ENCODE results near the gene ACSS2. TPM values are rescaled to one million over a fixed set of nuclear protein-coding genes. Genes with fewer than 3 reads are reported as not detected.

Gene ACSS2
- total and polyA plus RNA-seq, 8 donors: 12.2 to 42.5 (median 21.3) TPM

DNA sequence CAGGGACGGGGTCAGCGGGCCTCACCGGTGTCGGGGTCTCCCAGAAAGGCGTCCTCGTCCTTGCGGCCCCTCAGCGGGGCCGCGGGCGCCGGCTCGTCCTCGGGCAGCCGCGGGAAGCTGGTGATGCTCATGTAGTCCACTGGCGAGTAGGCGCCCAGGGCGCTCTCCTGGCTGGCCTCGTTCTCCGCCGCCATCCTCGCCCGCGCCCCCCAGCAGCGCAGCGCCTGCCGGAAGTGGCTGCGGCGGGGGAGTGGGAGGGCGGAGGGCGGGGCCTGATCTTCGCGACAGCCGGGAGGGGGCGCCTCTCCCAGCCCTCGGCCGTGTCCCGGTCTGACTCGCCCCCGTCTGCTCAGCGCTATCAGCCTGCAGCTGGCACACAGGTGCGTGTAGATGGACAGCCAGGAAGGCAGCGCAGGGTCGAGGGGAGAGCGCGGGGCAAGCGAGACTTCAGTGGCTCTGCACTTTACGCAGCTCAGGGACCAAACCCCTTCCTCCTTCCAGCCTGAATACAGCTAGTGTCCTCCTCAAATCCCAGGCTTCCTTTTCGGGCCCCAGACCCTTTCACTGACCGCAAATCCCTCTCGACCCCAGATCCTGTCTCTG is 3.7 kb upstream of the ACSS2 start, which contains the start of gene GGT7:
GGT7 (minus strand) TSS at position 235 of the 603 bp plus-strand sequence; CDS start at position 194, 41 bp downstream.
- peak within 1 kb of the TSS; percentile 42 to 56 (median 49) for H3K27ac ChIP-seq
- FAIRE-seq (no peak), ATAC-seq (peak; percentile 64 to 80 (median 72)), DNase-seq (peak; percentile 81 to 95 (median 89))
- TF ChIP-seq, protein P1, sequence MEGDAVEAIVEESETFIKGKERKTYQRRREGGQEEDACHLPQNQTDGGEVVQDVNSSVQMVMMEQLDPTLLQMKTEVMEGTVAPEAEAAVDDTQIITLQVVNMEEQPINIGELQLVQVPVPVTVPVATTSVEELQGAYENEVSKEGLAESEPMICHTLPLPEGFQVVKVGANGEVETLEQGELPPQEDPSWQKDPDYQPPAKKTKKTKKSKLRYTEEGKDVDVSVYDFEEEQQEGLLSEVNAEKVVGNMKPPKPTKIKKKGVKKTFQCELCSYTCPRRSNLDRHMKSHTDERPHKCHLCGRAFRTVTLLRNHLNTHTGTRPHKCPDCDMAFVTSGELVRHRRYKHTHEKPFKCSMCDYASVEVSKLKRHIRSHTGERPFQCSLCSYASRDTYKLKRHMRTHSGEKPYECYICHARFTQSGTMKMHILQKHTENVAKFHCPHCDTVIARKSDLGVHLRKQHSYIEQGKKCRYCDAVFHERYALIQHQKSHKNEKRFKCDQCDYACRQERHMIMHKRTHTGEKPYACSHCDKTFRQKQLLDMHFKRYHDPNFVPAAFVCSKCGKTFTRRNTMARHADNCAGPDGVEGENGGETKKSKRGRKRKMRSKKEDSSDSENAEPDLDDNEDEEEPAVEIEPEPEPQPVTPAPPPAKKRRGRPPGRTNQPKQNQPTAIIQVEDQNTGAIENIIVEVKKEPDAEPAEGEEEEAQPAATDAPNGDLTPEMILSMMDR (IDR thresholded peaks at IDR 0.05): peak; percentile 46 to 61 (median 56)
- peak within 1 kb of the TSS; percentile 39 to 79 (median 67) for H3K4me3 ChIP-seq
- no peaks in the 10 kb centered on the region for H3K27me3 ChIP-seq
- peaks cover 0 to 17% (median 6%) of the 10 kb centered on the region in 3 donors for H3K4me1 ChIP-seq
- no peaks in the 10 kb centered on the region for H3K36me3 ChIP-seq
- intact Hi-C loops (cut with DNase I): loop anchor here in 1 of 3 donors (10.0 kb wide), 1 partner anchor 82 kb away; the partner anchor contains the start of genes GSS and MYH7B
- H3K9me3 ChIP-seq: no peaks in the 10 kb centered on the region
- WGBS, 2 donors: 1% methylated on average over 38 to 52 of the region's 52 CpGs

DNA sequence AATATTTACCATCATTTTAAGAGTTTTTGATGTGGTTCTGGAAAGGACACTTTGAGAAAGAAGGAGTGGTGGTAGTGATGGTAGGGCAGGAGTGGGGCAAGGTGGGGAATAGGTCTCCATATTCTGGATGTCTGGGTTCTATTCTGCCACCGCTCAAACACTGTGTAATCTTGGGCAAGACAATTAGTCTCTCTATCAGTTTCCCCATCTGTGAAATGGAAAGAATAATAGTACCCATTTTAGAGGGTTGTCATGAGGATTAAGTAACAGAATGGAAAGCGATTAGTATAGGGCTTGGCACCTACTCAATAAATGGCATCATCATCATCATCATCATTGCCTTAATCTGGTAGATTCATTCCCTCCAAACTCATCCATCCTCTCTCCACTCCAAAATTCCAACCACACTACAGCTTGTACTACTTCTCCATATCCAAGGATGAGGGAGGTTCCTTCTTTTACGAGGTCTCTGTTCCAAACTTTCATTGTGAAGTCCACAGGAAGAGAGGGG is 2.8 kb upstream of the ACSS2 start:
- intact Hi-C loops (cut with DNase I): loop anchor here in 2 of 3 donors (2.0 to 10.0 kb wide), 2 partner anchors 81 to 83 kb away; partner anchors contain the start of genes GSS (in 1 of the 2) and MYH7B (in 1 of the 2)

DNA sequence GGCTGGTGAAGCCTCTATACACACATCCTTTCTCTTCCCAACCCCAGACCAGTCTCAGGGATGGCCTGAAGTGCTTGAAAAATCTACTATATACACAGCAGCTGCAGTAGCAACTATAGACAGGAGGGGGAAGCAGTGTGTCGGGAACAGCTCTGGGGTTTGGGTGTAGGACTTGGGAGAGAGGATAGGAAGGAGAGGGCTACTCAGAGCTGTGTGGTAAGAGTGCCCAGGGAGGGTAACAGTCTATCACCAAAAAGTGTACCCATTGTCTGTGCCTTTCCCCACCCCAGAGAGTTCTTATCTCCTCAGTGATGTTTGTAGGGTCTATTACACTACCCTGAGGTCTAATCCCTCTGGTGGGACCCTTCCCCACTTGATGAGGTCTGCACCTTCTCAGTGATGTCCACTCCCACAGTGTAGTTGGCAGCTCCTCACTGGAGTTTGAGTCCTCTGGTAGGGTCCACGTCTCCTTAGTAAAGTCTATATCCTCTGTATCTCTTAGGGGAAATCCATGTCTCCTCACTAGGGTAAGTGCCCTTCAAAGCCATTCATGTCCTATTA is 2.2 kb upstream of the ACSS2 start:
- no peak for FAIRE-seq
- no peak overlapping the region for H3K27ac ChIP-seq

More for the DNA sequence above, 2.8 kb upstream of the ACSS2 start:
- WGBS, 2 donors: 49 to 57% methylated on average over 3 of the region's 3 CpGs
- no peaks in the 10 kb centered on the region for H3K9me3 ChIP-seq
- peaks cover 0 to 17% (median 6%) of the 10 kb centered on the region in 3 donors for H3K4me1 ChIP-seq
- H3K27ac ChIP-seq: no peak overlapping the region
- no peak for FAIRE-seq
- no peak for DNase-seq
- H3K36me3 ChIP-seq: no peaks in the 10 kb centered on the region
- TF ChIP-seq, protein P1 (IDR thresholded peaks at IDR 0.05): no peak
- H3K4me3 ChIP-seq: no peak overlapping the region
- no peaks in the 10 kb centered on the region for H3K27me3 ChIP-seq
- no peak for ATAC-seq

DNA sequence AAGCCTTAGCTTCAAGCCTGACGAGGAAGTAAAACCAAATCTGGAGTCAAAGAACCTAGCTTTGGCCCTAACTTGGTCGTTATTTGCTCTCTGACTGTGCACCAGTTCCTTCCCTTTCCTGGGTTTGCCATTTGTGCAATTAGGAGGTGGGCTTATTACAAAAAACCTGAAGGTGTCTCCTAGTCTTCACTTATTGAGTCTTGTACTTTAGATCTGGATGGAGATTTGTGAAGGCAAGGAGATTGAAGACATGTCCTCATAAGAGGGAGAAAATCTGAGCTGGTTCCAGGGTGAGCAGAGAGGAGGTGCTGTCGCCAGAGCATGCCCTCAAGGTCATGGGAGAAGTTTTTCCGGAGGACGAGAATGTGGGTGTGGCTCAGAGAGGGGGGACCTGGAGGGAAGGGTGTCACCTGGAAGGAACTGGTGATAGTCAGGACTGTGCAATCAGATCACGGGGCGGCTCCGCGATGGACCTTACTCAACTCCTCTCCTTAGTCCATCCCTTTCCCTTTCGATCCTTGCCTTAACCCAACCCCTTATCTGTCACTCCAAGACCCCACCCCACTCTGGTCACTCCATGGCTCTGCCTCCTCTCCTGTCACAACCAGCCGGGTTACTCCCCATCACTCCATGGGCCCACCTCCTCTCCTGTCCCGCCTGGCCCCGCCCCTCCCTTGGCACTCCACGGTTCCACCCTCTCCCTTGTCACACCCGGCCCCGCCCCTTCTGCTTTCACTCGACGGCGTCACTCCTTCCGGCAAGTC is 588 bp upstream of the ACSS2 start:
- FAIRE-seq: peak; percentile 39

More for the DNA sequence above, 2.2 kb upstream of the ACSS2 start:
- no peaks in the 10 kb centered on the region for H3K27me3 ChIP-seq
- H3K36me3 ChIP-seq: no peaks in the 10 kb centered on the region
- DNase-seq (peak; percentile 46 to 87 (median 68)), ATAC-seq (peak; percentile 43 to 72 (median 55))
- no peak overlapping the region for H3K4me3 ChIP-seq
- TF ChIP-seq, protein P1 (IDR thresholded peaks at IDR 0.05): peak; percentile 43 to 78 (median 72)
- WGBS, 2 donors: 18 to 19% methylated on average over 2 of the region's 2 CpGs
- H3K9me3 ChIP-seq: no peaks in the 10 kb centered on the region
- intact Hi-C loops (cut with DNase I): loop anchor here in 2 of 3 donors (2.0 to 10.0 kb wide), 2 partner anchors 81 to 83 kb away; partner anchors contain the start of genes GSS (in 1 of the 2) and MYH7B (in 1 of the 2)
- H3K4me1 ChIP-seq: peaks cover 0 to 17% (median 6%) of the 10 kb centered on the region in 3 donors

More for the DNA sequence above, 588 bp upstream of the ACSS2 start:
- Histone ChIP-seq H3K4me1 (peaks cover 0 to 17% (median 6%) of the 10 kb centered on the region in 3 donors), H3K27ac (peak overlapping the region; percentile 22 to 82 (median 59)), H3K27me3 (no peaks in the 10 kb centered on the region), H3K9me3 (no peaks in the 10 kb centered on the region), H3K36me3 (no peaks in the 10 kb centered on the region), H3K4me3 (peak overlapping the region in 2 of 4 donors; percentile 75 to 83)
- TF ChIP-seq, protein P1 (IDR thresholded peaks at IDR 0.05): no peak
- peak in 2 of 6 donors; percentile 100 for DNase-seq
- peak in 3 of 4 donors; percentile 85 for ATAC-seq
- intact Hi-C loops (cut with DNase I): loop anchor here in 2 of 3 donors (2.0 to 10.0 kb wide), 2 partner anchors 79 to 81 kb away; partner anchors contain the start of genes GSS (in 1 of the 2) and MYH7B (in 1 of the 2)
- 3 to 4% methylated on average over 20 of the region's 20 CpGs for WGBS, 2 donors
